ENCODE results near the gene APC. TPM values are rescaled to one million over a fixed set of nuclear protein-coding genes. Genes with fewer than 3 reads are reported as not detected.

The APC gene
- total and polyA plus RNA-seq, 2 of the 8 experiments (the other 6 are each of a cell fraction or from before 2014, with no cell fraction given) = 6.8 to 41.9 TPM

DNA sequence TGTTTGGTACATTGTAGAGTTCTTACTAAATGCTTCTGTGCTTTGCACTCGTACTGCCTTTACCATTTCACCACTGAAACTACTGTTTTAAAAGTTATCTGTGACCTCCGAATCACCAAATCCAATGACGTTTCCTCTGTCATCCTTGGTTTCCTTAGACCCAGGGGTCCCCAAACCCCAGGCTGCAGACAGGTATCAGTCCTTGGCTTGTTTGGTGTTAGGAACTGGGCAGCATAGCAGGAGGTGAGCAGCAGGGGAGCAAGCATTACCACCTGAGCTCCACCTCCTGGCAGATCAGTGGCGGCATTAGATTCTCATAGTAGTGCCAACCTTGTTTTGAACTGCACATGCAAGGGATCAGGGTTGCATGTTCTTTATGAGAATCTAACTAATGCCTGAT, 26.8 kb upstream of the APC start:
- no peaks in the 10 kb centered on the region for H3K27me3 ChIP-seq (replicated peaks in 1 of 4; ENCODE audit: control insufficient read depth in 3 of 4, extremely low read depth in 1 of 4, insufficient read depth in 3 of 4, low read length in 3 of 4)
- no peak for TF ChIP-seq CBX8 (IDR thresholded peaks at IDR 0.05; ENCODE audit: borderline replicate concordance, low read depth, low read length)
- TF ChIP-seq HDAC6 (IDR thresholded peaks at IDR 0.05; ENCODE audit: low read depth, low read length) = no peak
- DNase-seq (ENCODE audit: low read depth in 1 of 2, low spot score in 2 of 2) = no peak
- CTCF ChIA-PET (ENCODE audit: partially characterized antibody) = interaction anchor here (0.8 to 5.1 kb wide), 7 partner anchors 10 to 725 kb away, joined by 3 to 29 read pairs (median 10); no protein-coding TSS in a partner anchor
- H4K8ac ChIP-seq (ENCODE audit: extremely low read depth, insufficient read depth, low read length) = no peak overlapping the region
- no peak overlapping the region for H2BK120ac ChIP-seq (replicated peaks; ENCODE audit: low read depth, low read length)
- H3K23me2 ChIP-seq (ENCODE audit: low read depth, low read length) = no peaks in the 10 kb centered on the region
- no peak overlapping the region for H4K91ac ChIP-seq (replicated peaks; ENCODE audit: insufficient read length, low read length)
- H4K5ac ChIP-seq (ENCODE audit: insufficient read length, low read depth, low read length) = no peak overlapping the region
- H2BK12ac ChIP-seq (ENCODE audit: low read depth, low read length) = no peak overlapping the region
- no peak overlapping the region for H3K4ac ChIP-seq (replicated peaks; ENCODE audit: insufficient read length, low read depth, low read length)
- H3K79me1 ChIP-seq (ENCODE audit: low read depth, low read length) = peaks cover 8% of the 10 kb centered on the region; the same call in 1 of the 2 replicates
- H2BK20ac ChIP-seq (ENCODE audit: low read length) = no peak overlapping the region
- peaks cover 3 to 76% of the 10 kb centered on the region in 2 experiments; a peak in 2 of 4 replicates for H3K79me2 ChIP-seq (ENCODE audit: control insufficient read depth in 1 of 2, insufficient read depth in 2 of 2, low read length in 2 of 2)
- no peaks in the 10 kb centered on the region for H3K9me3 ChIP-seq (ENCODE audit: insufficient read depth in 2 of 2, low read depth in 1 of 2, low read length in 1 of 2)
- no peak overlapping the region for H2BK15ac ChIP-seq (ENCODE audit: low read length)
- no peak overlapping the region for H3K23ac ChIP-seq (ENCODE audit: insufficient read length)
- H3K4me3 ChIP-seq (ENCODE audit: extremely low read depth in 1 of 4, insufficient read depth in 2 of 4, low read depth in 3 of 4, low read length in 4 of 4) = no peak overlapping the region
- POLR2A ChIA-PET (ENCODE audit: partially characterized antibody) = interaction anchor here (1.3 to 1.4 kb wide), 3 partner anchors 9 to 85 kb away, joined by 3 to 6 read pairs (median 5); partner anchors contain the start of gene APC
- peaks cover 2 to 4% of the 10 kb centered on the region in 2 experiments for H4K20me1 ChIP-seq (replicated peaks in 1 of 2; ENCODE audit: control insufficient read depth in 1 of 2, insufficient read depth in 2 of 2, low read length in 2 of 2)
- no peak overlapping the region for H3K18ac ChIP-seq (ENCODE audit: extremely low read depth, low read length)
- peaks cover 0 to 3% (median 0%) of the 10 kb centered on the region in 4 experiments; a peak in 2 of 7 replicates for H3K4me1 ChIP-seq (replicated peaks in 1 of 4; ENCODE audit: control insufficient read depth in 3 of 4, insufficient read depth in 4 of 4, low read length in 3 of 4)
- H3K4me2 ChIP-seq (ENCODE audit: insufficient read depth in 1 of 2, low read depth in 2 of 2, low read length in 2 of 2) = no peak overlapping the region
- no peak overlapping the region for H3K56ac ChIP-seq (replicated peaks; ENCODE audit: insufficient read length, low read depth, low read length)
- H3K36me3 ChIP-seq (ENCODE audit: control insufficient read depth in 2 of 4, insufficient read depth in 4 of 4, low read length in 3 of 4) = no peaks in the 10 kb centered on the region
- H2BK5ac ChIP-seq (ENCODE audit: low read depth, low read length) = no peak overlapping the region
- WGBS, 2 experiments (ENCODE audit: extremely low coverage in 1 of 2, insufficient coverage in 1 of 2, insufficient read length in 1 of 2, insufficient replicate concordance in 2 of 2, low coverage in 1 of 2, low lambda C conversion rate in 2 of 2, missing lambda C conversion rate in 1 of 2) = 87% methylated on average over 4 of the region's 4 CpGs; no CpG with 5 or more reads in 1 of the 2 experiments
- no peak overlapping the region for H3K14ac ChIP-seq (ENCODE audit: insufficient read length)
- H2AK5ac ChIP-seq (ENCODE audit: low read depth, low read length) = no peak overlapping the region
- FAIRE-seq = no peak
- H2AFZ ChIP-seq (ENCODE audit: low read length) = no peak overlapping the region
- no peak overlapping the region for H3K27ac ChIP-seq (ENCODE audit: low read depth, low read length)
- no peak overlapping the region for H3K9ac ChIP-seq (replicated peaks in 1 of 4; ENCODE audit: extremely low read depth in 1 of 4, low read depth in 3 of 4, low read length in 3 of 4)
